Panc1 (cell line): ENCODE measurements around the gene AMDHD1. TPM values are rescaled to one million over a fixed set of nuclear protein-coding genes. Genes with fewer than 3 reads are reported as not detected.

Experiments
- ATAC-seq: fragments of 200-7000 bp; cut with Tn5 transposase; 2 replicates; pipeline ENCODE4 v1.9.1; 2020; ENCODE audit warnings: mild to moderate bottlenecking, moderate library complexity
- BruUV-seq: library from RNA; stranded (reverse); fragments of 400-500 nt; replicated peaks from 2 replicates; lab custom pipeline; 2021; lab: Mats Ljungman, UMichigan
- CTCF ChIA-PET: fragments of 300-600 bp; sonication (Branson Sonifier 250); formaldehyde crosslinking; loops from one replicate; lab custom pipeline; 2022; ENCODE audit warnings: antibody characterized with exemption; lab: Charles Lee
- POLR2A ChIA-PET: fragments of 300-600 bp; sonication (Branson Sonifier 250); formaldehyde crosslinking; loops from one replicate; lab custom pipeline; 2022; ENCODE audit warnings: antibody characterized with exemption; lab: Charles Lee
- DNase-seq: peaks from one replicate; pipeline ENCODE4 v3.0.0-alpha.2; 2010; ENCODE audit warnings: low read depth, low spot score
- H3K27ac ChIP-seq: 2 replicates; pipeline ENCODE4 v1.5.1; 2011; ENCODE audit warnings: mild to moderate bottlenecking, low read length, inconsistent platforms
- H3K27me3 ChIP-seq: fragments of 200-500 bp; sonication (Bioruptor generic); 2 replicates; pipeline ENCODE4 v1.6.0; 2014; ENCODE audit warnings: low read length, inconsistent platforms; ENCODE audit not compliant: control insufficient read depth, insufficient read depth
- H3K36me3 ChIP-seq: fragments of 200-500 bp; sonication (Bioruptor generic); 2 replicates; pipeline ENCODE4 v1.5.1; 2014; ENCODE audit warnings: inconsistent platforms, mild to moderate bottlenecking, low read length, moderate library complexity; ENCODE audit not compliant: control insufficient read depth, insufficient read depth
- H3K4me1 ChIP-seq: 2 replicates; pipeline ENCODE4 v1.5.1; 2011; ENCODE audit warnings: inconsistent platforms, mild to moderate bottlenecking, low read length, moderate library complexity; ENCODE audit not compliant: control insufficient read depth, insufficient read depth
- H3K4me3 ChIP-seq, 2 experiments: 2 replicates each; pipeline ENCODE4 v1.5.1; 2011 to 2012; ENCODE audit warnings: low read depth in 2 of 2, low read length in 2 of 2, mild to moderate bottlenecking in 2 of 2, inconsistent platforms in 1 of 2, moderate library complexity in 1 of 2
- H3K9me3 ChIP-seq: fragments of 200-500 bp; sonication (Bioruptor generic); 2 replicates; pipeline ENCODE4 v1.5.1; 2014; ENCODE audit warnings: low read depth, mild to moderate bottlenecking, inconsistent platforms, low read length, moderate library complexity; ENCODE audit not compliant: control insufficient read depth, insufficient read depth
- CTCF ChIP-seq: fragments of 450-650 bp; IDR thresholded peaks from 2 replicates; pipeline ENCODE4 v1.5.1; 2017; ENCODE audit warnings: mild to moderate bottlenecking
- POLR2AphosphoS5 ChIP-seq: IDR thresholded peaks from 2 replicates; pipeline ENCODE4 v1.6.1; 2012; ENCODE audit warnings: mild to moderate bottlenecking, low read depth, low read length, moderate library complexity
- REST ChIP-seq, 2 experiments: IDR thresholded peaks; 2 replicates each; pipeline ENCODE4 v1.6.1; 2011 to 2012; ENCODE audit warnings: low read depth in 2 of 2, control low read depth in 1 of 2, low read length in 1 of 2, mild to moderate bottlenecking in 1 of 2, moderate library complexity in 1 of 2; ENCODE audit not compliant: insufficient read depth in 1 of 2
- SIN3A ChIP-seq: IDR thresholded peaks from 2 replicates; pipeline ENCODE4 v1.6.1; 2012; ENCODE audit warnings: low read depth, mild to moderate bottlenecking, low read length, moderate library complexity, borderline replicate concordance; ENCODE audit not compliant: insufficient read depth
- TCF7L2 ChIP-seq: IDR thresholded peaks from 2 replicates; pipeline ENCODE4 v1.6.1; 2011; ENCODE audit warnings: mild to moderate bottlenecking, low read depth, low read length, inconsistent platforms
- in situ Hi-C: cut with HindIII; loops from 2 replicates; pipeline ENCODE4 v1.10.0; 2016; ENCODE audit warnings: low sequenced_read_pairs, low pct_unique_long_range_greater_than_20kb
- intact Hi-C: fragments of 100-400 bp; cut with micrococcal nuclease; formaldehyde crosslinking; loops from one replicate; pipeline ENCODE4 v1.10.0; 2022; ENCODE audit not compliant: unreplicated experiment
- total RNA-seq: library from RNA; stranded (reverse); gene quantifications from one replicate; pipeline ENCODE4 v1.2.1, GENCODE V29; 2021; ENCODE audit not compliant: unreplicated experiment

The AMDHD1 gene
- total RNA-seq, 1 experiment from 2014 or later = 0.54 TPM

GRCh38 chr12:95974358-95974757 is 31.2 kb downstream of the AMDHD1 start:
- Histone ChIP-seq H3K4me1 (no peaks in the 10 kb centered on the region), H3K27me3 (peaks cover 2% of the 10 kb centered on the region; the same call in 1 of the 2 replicates), H3K9me3 (no peaks in the 10 kb centered on the region), H3K36me3 (no peaks in the 10 kb centered on the region), H3K27ac (no peak overlapping the region), H3K4me3 (no peak overlapping the region)
- ChIA-PET POLR2A (interaction anchor here (0.6 kb wide), 1 partner anchor 432 kb away, joined by 3 read pairs; no protein-coding TSS in a partner anchor), CTCF (no interaction called here)
- ATAC-seq (no peak), DNase-seq (no peak)
- intact Hi-C loops (no loop called here), in situ Hi-C loops (no loop called here)
- BruUV-seq = no TSS peak
- TF ChIP-seq REST (IDR thresholded peaks at IDR 0.05; ENCODE audit: insufficient read depth in 1 of 2, low read depth in 2 of 2, low read length in 1 of 2) (no peak), CTCF (no peak), SIN3A (no peak), POLR2AphosphoS5 (no peak), TCF7L2 (no peak)

GRCh38 chr12:95975491-95975890 is 32.4 kb downstream of the AMDHD1 start:
- H3K27ac ChIP-seq = no peak overlapping the region
- no peaks in the 10 kb centered on the region for H3K9me3 ChIP-seq
- H3K4me1 ChIP-seq = no peaks in the 10 kb centered on the region
- CTCF ChIA-PET = interaction anchor here (0.6 kb wide), 1 partner anchor 240 kb away, joined by 3 read pairs; no protein-coding TSS in a partner anchor
- DNase-seq (no peak), ATAC-seq (no peak)
- POLR2A ChIA-PET = no interaction called here
- no peaks in the 10 kb centered on the region for H3K36me3 ChIP-seq
- BruUV-seq = no TSS peak
- TF ChIP-seq SIN3A = no peak
- no peak for TF ChIP-seq TCF7L2
- TF ChIP-seq CTCF = no peak
- no peak for TF ChIP-seq POLR2AphosphoS5
- no peak for TF ChIP-seq REST (IDR thresholded peaks at IDR 0.05; ENCODE audit: insufficient read depth in 1 of 2, low read depth in 2 of 2, low read length in 1 of 2)
- in situ Hi-C loops (no loop called here), intact Hi-C loops (no loop called here)
- H3K27me3 ChIP-seq = peaks cover 4% of the 10 kb centered on the region; the same call in 1 of the 2 replicates
- H3K4me3 ChIP-seq = no peak overlapping the region
